Kidney (tissue), 14 donors: ENCODE data around the gene WDR83. TPM values are rescaled to one million over a fixed set of nuclear protein-coding genes. Genes with fewer than 3 reads are reported as not detected.
A peak's percentile ranks its signal among the peaks of the same experiment; 100 is the strongest.
"Not testable (repeated sequence)": the region's sequence is repeated elsewhere in the genome, so short reads cannot be mapped to it uniquely, and the experiment has no call there.

Source experiments
- DNase-seq, 5 donors: peaks; one replicate each; pipeline ENCODE4 v3.0.0-alpha.2; 2013 to 2020
- FAIRE-seq: peaks from 2 replicates; lab custom pipeline; 2012; peaks lifted over from hg19 to GRCh38; lab: Jason Lieb, UNC
- H3K27ac ChIP-seq, 2 donors: one replicate each; pipeline ENCODE4 v1.7.0; 2013; ENCODE audit warnings: low read depth in 2 of 2, low read length in 2 of 2, inconsistent platforms in 1 of 2
- H3K27me3 ChIP-seq: one replicate; pipeline ENCODE4 v1.7.1; 2013; ENCODE audit warnings: low read length, inconsistent platforms; ENCODE audit not compliant: control insufficient read depth, insufficient read depth
- H3K36me3 ChIP-seq, 3 donors: one replicate each; pipeline versions ENCODE4 v1.7.0 to v1.7.1; 2013; ENCODE audit warnings: low read length in 3 of 3, control low read depth in 1 of 3, inconsistent platforms in 1 of 3; ENCODE audit not compliant: insufficient read depth in 3 of 3, control insufficient read depth in 2 of 3
- H3K4me1 ChIP-seq, 3 donors: one replicate each; pipeline versions ENCODE4 v1.7.0 to v1.7.1; 2013; ENCODE audit warnings: low read length in 3 of 3, inconsistent platforms in 1 of 3, low read depth in 1 of 3; ENCODE audit not compliant: control insufficient read depth in 2 of 3, insufficient read depth in 2 of 3
- H3K4me3 ChIP-seq, 3 donors: one replicate each; pipeline versions ENCODE4 v1.7.0 to v1.8.1; 2013; ENCODE audit warnings: low read length in 3 of 3, control low read depth in 1 of 3, inconsistent platforms in 1 of 3
- H3K9ac ChIP-seq, 3 donors: one replicate each; pipeline versions ENCODE4 v1.7.0 to v1.7.1; 2013; ENCODE audit warnings: low read length in 3 of 3, control low read depth in 1 of 3, inconsistent platforms in 1 of 3
- H3K9me3 ChIP-seq, 3 donors: one replicate each; pipeline versions ENCODE4 v1.7.0 to v1.7.1; 2013; ENCODE audit warnings: low read length in 3 of 3, control low read depth in 1 of 3, inconsistent platforms in 1 of 3; ENCODE audit not compliant: control insufficient read depth in 2 of 3, insufficient read depth in 1 of 3
- intact Hi-C: fragments of 100-400 bp; cut with DNase I; formaldehyde crosslinking; loops from one replicate; pipeline ENCODE4 v1.11.1; 2022
- polyA plus RNA-seq: library from polyadenylated mRNA; stranded (reverse); fragments of 350-450 nt; fragmentation: Illumina TruSeq; extraction: RNeasy Lipid Tissue Mini Kit (QIAGEN cat#74804); gene quantifications from one replicate; pipeline ENCODE4 v1.2.3, GENCODE V29; 2014; ENCODE audit warnings: low read depth, low replicate concordance; ENCODE audit not compliant: insufficient read depth
- total RNA-seq: library from RNA; stranded (reverse); fragmentation: NEBNext Ultra II Directional; extraction: Animal tissue kit (Norgen Biotek cat#: 25700); gene quantifications from one replicate; pipeline ENCODE4 v1.2.1, GENCODE V29; 2021
- TF ChIP-seq, protein P1 (sequence below): IDR thresholded peaks from 3 replicates; pipeline ENCODE4 v1.5.1; 2012; ENCODE audit warnings: mild to moderate bottlenecking, moderate library complexity, borderline replicate concordance; ENCODE audit not compliant: insufficient read depth; ENCODE audit errors: extremely low read depth
- donor health status: control.
- donor health status: control.
- donor health status: control.
- donor health status: control.
- donor health status: control.
- donor health status: DM: yes; HTN: yes; CAD: no.
- donor health status: Normal renal cell carcinoma (clear cell type).

The WDR83 gene
- total and polyA plus RNA-seq, 2 donors from 2014 or later, result 10.5 to 21.2 TPM

DNA sequence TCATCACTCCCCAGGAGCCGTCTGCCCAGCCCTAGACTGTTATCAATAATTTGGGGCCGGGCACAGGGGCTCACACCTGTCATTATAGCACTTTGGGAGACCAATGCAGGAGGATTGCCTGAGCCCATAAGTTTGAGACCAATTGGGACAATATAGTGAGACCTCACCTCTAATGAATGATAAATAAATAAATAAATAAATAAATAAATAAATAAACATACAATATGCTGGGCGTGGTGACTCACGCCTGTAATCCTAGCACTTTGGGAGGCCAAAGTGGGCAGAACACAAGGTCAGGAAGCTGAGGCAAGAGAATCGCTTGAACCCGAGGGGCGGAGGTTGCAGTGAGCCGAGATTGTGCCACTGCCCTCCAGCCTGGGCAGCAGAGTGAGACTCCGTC lies 46.7 kb downstream of the WDR83 start:
- DNase-seq, H3K9me3 ChIP-seq, H3K4me3 ChIP-seq, H3K4me1 ChIP-seq, H3K27me3 ChIP-seq, FAIRE-seq, H3K9ac ChIP-seq, H3K27ac ChIP-seq, intact Hi-C loops: not testable (repeated sequence)
- peaks cover 12 to 47% (median 25%) of the 10 kb centered on the region in 3 donors for H3K36me3 ChIP-seq

DNA sequence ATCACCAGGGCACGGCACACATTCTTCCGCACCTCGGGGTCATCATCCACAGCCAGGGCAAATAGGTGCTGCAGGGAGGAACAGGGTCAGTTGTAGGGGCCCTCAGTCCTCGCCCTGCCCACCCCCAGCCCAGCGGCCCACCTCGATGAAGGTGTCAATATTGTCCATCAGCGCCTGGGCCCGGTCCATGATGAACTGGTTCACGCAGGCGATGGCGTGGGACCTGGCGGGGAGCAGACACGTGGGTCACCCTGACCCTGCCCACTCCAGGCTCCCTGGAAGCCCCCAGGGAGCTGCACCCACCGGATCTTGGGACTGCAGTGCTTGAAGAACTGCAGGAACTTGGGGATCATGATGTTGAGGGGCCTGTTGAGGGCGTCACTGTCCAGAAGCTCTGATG lies 48.5 kb downstream of the WDR83 start:
- no peaks in the 10 kb centered on the region for H3K27me3 ChIP-seq
- TF ChIP-seq, protein P1, sequence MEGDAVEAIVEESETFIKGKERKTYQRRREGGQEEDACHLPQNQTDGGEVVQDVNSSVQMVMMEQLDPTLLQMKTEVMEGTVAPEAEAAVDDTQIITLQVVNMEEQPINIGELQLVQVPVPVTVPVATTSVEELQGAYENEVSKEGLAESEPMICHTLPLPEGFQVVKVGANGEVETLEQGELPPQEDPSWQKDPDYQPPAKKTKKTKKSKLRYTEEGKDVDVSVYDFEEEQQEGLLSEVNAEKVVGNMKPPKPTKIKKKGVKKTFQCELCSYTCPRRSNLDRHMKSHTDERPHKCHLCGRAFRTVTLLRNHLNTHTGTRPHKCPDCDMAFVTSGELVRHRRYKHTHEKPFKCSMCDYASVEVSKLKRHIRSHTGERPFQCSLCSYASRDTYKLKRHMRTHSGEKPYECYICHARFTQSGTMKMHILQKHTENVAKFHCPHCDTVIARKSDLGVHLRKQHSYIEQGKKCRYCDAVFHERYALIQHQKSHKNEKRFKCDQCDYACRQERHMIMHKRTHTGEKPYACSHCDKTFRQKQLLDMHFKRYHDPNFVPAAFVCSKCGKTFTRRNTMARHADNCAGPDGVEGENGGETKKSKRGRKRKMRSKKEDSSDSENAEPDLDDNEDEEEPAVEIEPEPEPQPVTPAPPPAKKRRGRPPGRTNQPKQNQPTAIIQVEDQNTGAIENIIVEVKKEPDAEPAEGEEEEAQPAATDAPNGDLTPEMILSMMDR, result no peak
- no peak for DNase-seq
- H3K9me3 ChIP-seq, result no peaks in the 10 kb centered on the region
- no peaks in the 10 kb centered on the region for H3K4me1 ChIP-seq
- H3K36me3 ChIP-seq, result peaks cover 16 to 43% (median 26%) of the 10 kb centered on the region in 3 donors
- intact Hi-C loops, result no loop called here
- no peak overlapping the region for H3K27ac ChIP-seq
- H3K4me3 ChIP-seq, result no peak overlapping the region
- H3K9ac ChIP-seq, result no peak overlapping the region
- FAIRE-seq, result no peak

DNA sequence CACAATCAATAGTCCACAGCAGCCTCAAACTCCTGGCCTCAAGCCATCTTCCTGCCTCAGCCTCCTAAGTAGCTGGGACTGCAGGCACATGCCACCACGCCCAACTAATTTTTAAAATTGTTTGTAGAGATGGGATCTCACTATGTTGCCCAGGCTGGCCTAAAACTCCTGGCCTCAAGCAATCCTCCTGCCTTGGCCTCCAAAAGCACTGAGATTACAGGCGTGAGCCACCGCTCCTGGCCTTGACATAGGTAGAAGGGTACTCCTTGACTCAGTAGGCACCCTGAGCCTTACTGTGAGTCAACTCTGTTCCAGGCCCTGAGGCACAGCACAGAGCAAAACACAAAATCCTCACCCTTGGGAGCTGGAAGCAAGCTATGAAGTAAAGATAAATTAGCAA lies 49.3 kb downstream of the WDR83 start:
- TF ChIP-seq, protein P1, result no peak
- Histone ChIP-seq H3K27me3 (no peaks in the 10 kb centered on the region), H3K9me3 (no peaks in the 10 kb centered on the region), H3K4me3 (no peak overlapping the region), H3K9ac (no peak overlapping the region), H3K4me1 (peaks cover 0 to 6% (median 6%) of the 10 kb centered on the region in 3 donors), H3K27ac (no peak overlapping the region), H3K36me3 (peaks cover 16 to 38% (median 23%) of the 10 kb centered on the region in 3 donors)
- intact Hi-C loops, result no loop called here
- DNase-seq (no peak), FAIRE-seq (no peak)

DNA sequence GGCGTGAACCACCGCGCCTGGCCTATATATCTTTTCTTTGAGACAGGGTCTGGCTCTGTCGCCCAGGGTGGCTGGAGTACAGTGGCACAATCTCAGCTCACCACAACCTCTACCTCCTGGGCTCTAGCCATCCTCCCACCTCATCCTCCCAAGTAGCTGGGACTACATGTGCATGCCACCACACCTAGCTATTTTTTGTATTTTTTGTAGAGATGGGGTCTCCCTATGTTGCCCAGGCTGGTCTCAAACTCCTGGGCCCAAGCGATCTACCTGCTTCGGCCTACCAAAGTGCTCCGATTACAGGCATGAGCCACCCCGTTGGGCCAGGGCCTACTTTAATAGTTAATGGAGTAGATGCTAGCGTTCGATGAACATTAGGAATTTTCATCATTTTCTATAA lies 53.7 kb downstream of the WDR83 start:
- Histone ChIP-seq H3K4me1 (peaks cover 0 to 22% (median 14%) of the 10 kb centered on the region in 3 donors), H3K9ac (peak overlapping the region in 1 of 3 donors; percentile 99), H3K27ac (no peak overlapping the region), H3K9me3 (no peaks in the 10 kb centered on the region), H3K27me3 (no peaks in the 10 kb centered on the region), H3K4me3 (peak overlapping the region; percentile 28 to 71 (median 50)), H3K36me3 (peaks cover 11 to 13% (median 11%) of the 10 kb centered on the region in 3 donors)
- DNase-seq (no peak), FAIRE-seq (no peak)
- intact Hi-C loops, result no loop called here
- TF ChIP-seq, protein P1, result no peak
